Measurements from ENCODE around the gene LSM2.
"Not testable (repeated sequence)": the region's sequence is repeated elsewhere in the genome, so short reads cannot be mapped to it uniquely, and the experiment has no call there.

The LSM2 gene

GRCh38 chr6:31815025-31815838, 8.5 kb upstream of the LSM2 start, which contains the start of the genes HSPA1A and HSPA1L:
Gene HSPA1A, plus strand, starts transcription at chr6:31815543. Its CDS starts 214 bp downstream, at chr6:31815757.
Gene HSPA1L, minus strand, starts transcription at chr6:31815283. Its CDS starts 3,311 bp downstream, at chr6:31811972.
- H3K27ac ChIP-seq: no peak within 1 kb of the TSS
- DNase-seq: no peak

GRCh38 chr6:31814677-31815024, 7.9 kb upstream of the LSM2 start:
- DNase-seq: no peak
- no peak overlapping the region for H3K27ac ChIP-seq
- no peak for TF ChIP-seq CTCF (IDR thresholded peaks at IDR 0.05; ENCODE audit: low read depth, low read length)
- no peaks in the 10 kb centered on the region for H3K27me3 ChIP-seq (ENCODE audit: insufficient read depth, low read depth, severe bottlenecking)
- no peaks in the 10 kb centered on the region for H3K36me3 ChIP-seq
- peaks cover 39% of the 10 kb centered on the region for H3K9me3 ChIP-seq (ENCODE audit: severe bottlenecking)
- H3K4me3 ChIP-seq (ENCODE audit: low read depth, low read length): no peak overlapping the region

More at GRCh38 chr6:31815025-31815838, 8.5 kb upstream of the LSM2 start, which contains the start of the genes HSPA1A and HSPA1L:
- peaks cover 40% of the 10 kb centered on the region for H3K9me3 ChIP-seq (ENCODE audit: severe bottlenecking)
- H3K27me3 ChIP-seq (ENCODE audit: insufficient read depth, low read depth, severe bottlenecking): no peaks in the 10 kb centered on the region
- H3K36me3 ChIP-seq: no peaks in the 10 kb centered on the region
- no peak within 1 kb of the TSS for H3K4me3 ChIP-seq (ENCODE audit: low read depth, low read length)
- no peak for TF ChIP-seq CTCF (IDR thresholded peaks at IDR 0.05; ENCODE audit: low read depth, low read length)

GRCh38 chr6:31813465-31813849, 6.7 kb upstream of the LSM2 start:
- Histone ChIP-seq H3K36me3 (no peaks in the 10 kb centered on the region), H3K27me3 (ENCODE audit: insufficient read depth, low read depth, severe bottlenecking) (no peaks in the 10 kb centered on the region), H3K27ac (no peak overlapping the region), H3K4me3 (ENCODE audit: low read depth, low read length) (no peak overlapping the region), H3K9me3 (ENCODE audit: severe bottlenecking) (peaks cover 42% of the 10 kb centered on the region)
- DNase-seq: no peak
- TF ChIP-seq CTCF (IDR thresholded peaks at IDR 0.05; ENCODE audit: low read depth, low read length): no peak

- no peak for DNase-seq
- no peak for TF ChIP-seq CTCF (IDR thresholded peaks at IDR 0.05; ENCODE audit: low read depth, low read length)
- Histone ChIP-seq H3K4me3 (ENCODE audit: low read depth, low read length) (no peak overlapping the region), H3K9me3 (ENCODE audit: severe bottlenecking) (peaks cover 42% of the 10 kb centered on the region), H3K27ac (no peak overlapping the region), H3K36me3 (no peaks in the 10 kb centered on the region), H3K27me3 (ENCODE audit: insufficient read depth, low read depth, severe bottlenecking) (no peaks in the 10 kb centered on the region)
Measured at GRCh38 chr6:31811645-31812044, 4.9 kb upstream of the LSM2 start.

- peak overlapping the region; percentile 87 for H3K27ac ChIP-seq
- peak overlapping the region; percentile 2; the same call in 1 of the 2 replicates for H3K4me3 ChIP-seq (ENCODE audit: low read depth, low read length)
- peak; percentile 85 for DNase-seq
- H3K9me3 ChIP-seq (ENCODE audit: severe bottlenecking): peaks cover 24% of the 10 kb centered on the region
- peaks cover 21% of the 10 kb centered on the region for H3K36me3 ChIP-seq
- H3K27me3 ChIP-seq (ENCODE audit: insufficient read depth, low read depth, severe bottlenecking): not testable (repeated sequence)
Measured at GRCh38 chr6:31808599-31808998, 1.8 kb upstream of the LSM2 start.

GRCh38 chr6:31805939-31806469, 762 bp downstream of the LSM2 start:
- DNase-seq: no peak
- Histone ChIP-seq H3K27me3 (ENCODE audit: insufficient read depth, low read depth, severe bottlenecking) (no peaks in the 10 kb centered on the region), H3K9me3 (ENCODE audit: severe bottlenecking) (peaks cover 13% of the 10 kb centered on the region), H3K4me3 (ENCODE audit: low read depth, low read length) (peak overlapping the region; percentile 83), H3K36me3 (peaks cover 46% of the 10 kb centered on the region), H3K27ac (peak overlapping the region; percentile 87)
- no peak for TF ChIP-seq CTCF (IDR thresholded peaks at IDR 0.05; ENCODE audit: low read depth, low read length)

- not testable (repeated sequence) for H3K9me3 ChIP-seq (ENCODE audit: severe bottlenecking); H3K27ac ChIP-seq; H3K4me3 ChIP-seq (ENCODE audit: low read depth, low read length); H3K27me3 ChIP-seq (ENCODE audit: insufficient read depth, low read depth, severe bottlenecking); DNase-seq
- peaks cover 90% of the 10 kb centered on the region for H3K36me3 ChIP-seq
Measured at GRCh38 chr6:31801031-31801927, 5.5 kb downstream of the LSM2 start.

Measured in WERI-Rb-1 (cell line).